Left colon (tissue), 2 donors: ENCODE data around the gene TNFAIP8L1. TPM values are rescaled to one million over a fixed set of nuclear protein-coding genes. Genes with fewer than 3 reads are reported as not detected.
"Not testable (repeated sequence)": the region's sequence is repeated elsewhere in the genome, so short reads cannot be mapped to it uniquely, and the experiment has no call there.

Experiments used
- ATAC-seq: fragments of 200-7000 bp; cut with Tn5 transposase; one replicate; pipeline ENCODE4 v1.9.1; 2020; ENCODE audit warnings: mild to moderate bottlenecking, moderate library complexity
- DNase-seq, 2 donors: peaks; one replicate each; pipeline ENCODE4 v3.0.0-alpha.2; 2020
- intact Hi-C, 2 donors: fragments of 100-400 bp; cut with DNase I in 1 of 2; cut with micrococcal nuclease in 1 of 2; formaldehyde crosslinking; loops; one replicate each; pipeline versions ENCODE4 v1.11.2 to v1.14.0; 2022; cut with DNase I, micrococcal nuclease
- total RNA-seq, 2 donors: library from RNA; stranded (reverse); fragmentation: NEBNext Ultra II Directional; extraction: Animal tissue kit (Norgen Biotek cat#: 25700); gene quantifications; one replicate each; pipeline ENCODE4 v1.2.1, GENCODE V29; 2021
- donor health status: DM: no; HTN: no; CAD: no.
- donor health status: DM: yes; HTN: yes; CAD: no.

TNFAIP8L1 gene
- total RNA-seq, 2 donors from 2014 or later, result 9.0 to 9.4 TPM

DNA sequence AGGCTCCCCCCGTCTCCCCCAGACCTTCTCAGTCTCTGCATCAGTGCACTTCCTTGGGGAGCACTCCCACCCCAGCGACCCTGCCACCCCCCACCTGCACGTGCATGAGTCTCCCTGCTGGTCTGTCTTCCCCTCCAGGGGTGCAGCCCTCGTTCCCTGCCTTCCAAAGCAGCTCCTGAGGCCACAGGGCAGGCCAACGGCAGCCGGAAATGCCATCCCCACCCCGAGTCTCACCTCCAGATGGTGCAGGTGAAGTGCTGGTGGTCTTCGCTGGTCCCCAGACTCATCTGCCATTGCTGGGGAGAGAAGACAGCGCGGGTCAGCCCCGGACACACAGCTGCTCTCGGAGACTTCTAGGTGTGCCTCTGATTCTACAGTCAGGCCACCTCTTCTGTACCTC, 25.3 kb downstream of the TNFAIP8L1 start:
- DNase-seq (no peak), ATAC-seq (no peak)
- intact Hi-C loops, result no loop called here

DNA sequence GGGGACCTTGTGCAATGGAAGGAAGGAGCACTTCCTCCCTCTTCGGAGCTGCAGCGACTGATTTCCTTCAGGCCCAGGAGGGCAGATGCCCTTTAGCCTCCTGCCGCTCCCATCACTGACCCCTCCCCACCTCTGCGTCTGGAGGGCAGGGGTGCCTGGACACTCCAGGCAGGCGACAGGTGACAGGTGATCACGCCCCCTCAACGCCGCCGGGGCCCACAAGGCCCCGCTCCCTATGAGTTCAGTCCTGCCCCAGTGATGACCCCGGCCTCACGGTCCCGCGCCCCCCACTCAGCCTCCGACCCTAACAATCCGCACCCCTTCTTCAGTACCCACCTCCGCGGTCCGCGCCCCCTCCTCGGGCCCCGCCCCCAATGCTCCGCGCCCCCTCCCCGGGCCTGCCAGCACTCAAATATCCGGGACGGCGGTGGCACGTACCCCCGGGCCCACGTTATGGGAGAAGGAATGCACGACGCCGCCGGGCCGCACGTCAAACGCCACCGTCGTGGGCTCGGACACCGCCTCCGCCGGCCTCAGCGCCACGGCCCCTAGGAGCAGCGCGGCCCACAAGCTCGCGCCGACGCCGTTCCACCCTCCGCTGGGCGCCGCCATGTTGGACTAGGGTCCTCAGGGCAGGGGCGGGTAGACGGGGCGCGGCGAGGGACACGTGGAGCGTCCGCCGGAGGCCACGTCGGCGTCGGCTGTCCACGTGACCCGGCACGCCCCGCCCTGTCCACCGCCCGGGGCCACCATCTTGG, 30.6 kb downstream of the TNFAIP8L1 start, which contains the start of gene MYDGF:
Gene MYDGF, minus strand, starts transcription at position 620 of the 758 bp plus-strand sequence. Its CDS starts 8 bp downstream, at position 612.
- ATAC-seq (peak; percentile 97), DNase-seq (peak; percentile 93 to 96)
- intact Hi-C loops, result no loop called here

- DNase-seq (no peak), ATAC-seq (no peak)
- intact Hi-C loops, result no loop called here
These were observed 32.0 kb downstream of the TNFAIP8L1 start for GRCh38 chr19:4671185-4671851.

DNA sequence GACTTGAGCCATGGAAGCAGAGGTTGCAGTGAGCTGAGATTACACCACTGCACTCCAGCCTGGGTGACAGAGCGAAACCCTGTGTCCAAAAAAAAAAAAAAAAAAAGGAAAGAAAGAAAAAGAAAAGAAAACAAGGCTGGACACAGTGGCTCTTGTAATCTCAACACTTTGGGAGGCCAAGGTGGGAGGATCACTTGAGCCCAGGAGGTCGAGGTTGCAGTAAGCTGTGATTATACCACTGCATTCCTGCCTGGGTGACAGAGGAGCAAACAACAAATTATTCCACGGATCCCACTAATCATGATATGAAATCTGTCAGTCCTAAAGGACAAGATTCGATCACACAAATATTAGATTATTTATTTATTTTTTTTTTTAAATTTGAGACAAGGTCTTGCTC, 33.9 kb downstream of the TNFAIP8L1 start:
- no peak for ATAC-seq
- no peak for DNase-seq
- intact Hi-C loops, result no loop called here

- no peak for ATAC-seq
- intact Hi-C loops, result no loop called here
- no peak for DNase-seq
These were observed 34.4 kb downstream of the TNFAIP8L1 start for GRCh38 chr19:4673726-4674125.

- DNase-seq, result no peak
- no peak for ATAC-seq
- intact Hi-C loops, result no loop called here
These were observed 36.0 kb downstream of the TNFAIP8L1 start for GRCh38 chr19:4675346-4675745.

DNA sequence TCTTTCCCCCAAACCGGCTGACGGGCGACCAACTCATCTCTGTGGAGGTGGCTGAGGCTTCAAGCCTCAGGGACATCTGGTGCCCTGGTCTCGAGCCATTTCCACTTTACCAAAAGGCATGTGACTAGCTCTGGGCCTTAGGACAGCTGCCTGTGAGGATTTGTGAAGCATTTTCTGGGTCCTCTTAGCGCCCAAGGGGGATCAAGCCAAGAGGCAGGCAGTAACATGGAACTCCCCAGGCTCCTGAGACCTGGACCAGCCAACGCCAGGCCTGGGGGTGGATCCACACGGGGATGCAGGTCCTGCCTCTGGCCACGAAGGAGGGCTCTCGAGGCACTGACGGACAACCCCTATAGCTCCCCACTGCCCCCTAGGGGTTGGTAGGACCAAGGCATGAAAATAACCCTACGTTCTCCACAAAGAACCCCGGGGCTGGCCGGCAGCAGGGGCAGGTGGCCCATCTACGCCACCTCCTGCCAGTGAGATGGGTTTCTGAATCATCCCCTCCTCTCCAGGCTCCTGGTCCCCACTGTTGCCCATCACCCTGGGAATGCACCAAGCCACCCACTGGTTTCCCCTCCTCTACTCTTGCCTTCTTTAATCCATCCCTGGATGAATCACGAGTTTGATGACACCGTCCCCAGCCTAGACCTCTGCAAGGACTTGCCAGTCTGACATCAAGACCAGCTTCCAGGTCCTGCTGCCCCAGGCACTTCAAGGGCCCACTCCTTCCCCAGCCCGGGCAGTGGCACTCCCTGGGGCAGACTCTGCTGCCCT, 37.8 kb downstream of the TNFAIP8L1 start:
- ATAC-seq, result peak; percentile 52
- peak; percentile 37 to 44 for DNase-seq
- intact Hi-C loops, result no loop called here

- DNase-seq, result peak in 1 of 2 donors; percentile 48
- intact Hi-C loops, result no loop called here
- peak; percentile 55 for ATAC-seq
These were observed 39.8 kb downstream of the TNFAIP8L1 start for GRCh38 chr19:4678881-4679790.

DNA sequence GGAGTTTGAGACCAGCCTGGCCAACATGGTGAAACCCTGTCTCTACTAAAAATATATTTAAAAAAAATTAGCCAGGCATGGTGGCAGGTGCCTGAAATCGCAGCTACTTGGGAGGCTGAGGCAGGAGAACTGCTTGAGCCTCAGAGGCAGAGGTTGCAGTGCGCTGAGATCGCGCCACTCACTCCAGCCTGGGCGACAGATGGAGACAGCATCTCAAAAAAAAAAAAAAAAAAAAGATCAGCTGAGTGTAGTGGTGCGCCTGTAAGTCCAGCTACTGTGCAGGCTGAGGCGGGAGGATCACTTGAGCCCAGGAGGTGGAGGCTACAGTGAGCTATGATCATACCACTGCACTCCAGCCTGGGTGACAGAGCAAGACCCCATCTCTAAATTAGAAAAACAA, 40.7 kb downstream of the TNFAIP8L1 start:
- DNase-seq, ATAC-seq, intact Hi-C loops: not testable (repeated sequence)

DNA sequence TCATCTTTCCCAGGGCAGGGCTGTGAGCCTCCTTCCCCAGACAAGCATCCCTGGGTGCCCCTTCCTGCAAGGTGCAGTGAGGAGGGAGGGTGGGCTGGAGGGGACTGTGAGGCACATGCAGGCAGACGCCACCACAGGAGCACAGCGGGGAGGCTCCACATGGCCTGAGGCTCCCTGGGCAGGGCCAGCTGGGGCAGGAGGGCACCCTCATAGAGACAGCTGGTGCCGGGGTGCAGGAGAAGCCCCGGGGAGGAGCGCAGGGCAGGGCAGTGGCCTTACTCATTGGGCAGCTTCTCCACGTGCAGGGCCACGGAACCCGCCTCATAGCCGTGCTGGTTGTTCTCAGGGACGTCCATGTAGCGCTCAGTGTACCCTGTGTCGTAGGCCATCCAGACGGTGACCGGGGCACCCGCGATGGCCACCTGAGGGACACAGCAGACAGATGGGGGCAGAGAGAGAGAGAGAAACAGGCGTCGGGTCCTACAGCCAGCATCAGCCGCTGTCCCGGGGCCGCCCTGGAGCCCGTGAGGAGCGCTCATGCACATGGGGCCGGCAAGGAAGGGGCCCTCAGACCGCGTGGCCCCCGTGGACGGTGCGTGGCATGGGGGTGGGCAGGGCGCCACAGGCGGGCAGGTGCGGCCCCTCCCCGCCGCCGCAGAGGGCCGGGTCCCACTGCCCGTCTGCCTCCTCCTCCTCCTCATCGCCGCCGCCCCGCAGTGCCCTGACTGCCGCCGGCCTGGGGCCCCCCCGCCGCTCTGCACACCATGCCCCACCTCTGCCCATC, 43.3 kb downstream of the TNFAIP8L1 start:
- ATAC-seq, result no peak

GRCh38 chr19:4684312-4685095, 45.2 kb downstream of the TNFAIP8L1 start:
- intact Hi-C loops, result no loop called here
- DNase-seq (no peak), ATAC-seq (no peak)

More for the DNA sequence above, 43.3 kb downstream of the TNFAIP8L1 start:
- DNase-seq, result no peak
- intact Hi-C loops, result no loop called here

DNA sequence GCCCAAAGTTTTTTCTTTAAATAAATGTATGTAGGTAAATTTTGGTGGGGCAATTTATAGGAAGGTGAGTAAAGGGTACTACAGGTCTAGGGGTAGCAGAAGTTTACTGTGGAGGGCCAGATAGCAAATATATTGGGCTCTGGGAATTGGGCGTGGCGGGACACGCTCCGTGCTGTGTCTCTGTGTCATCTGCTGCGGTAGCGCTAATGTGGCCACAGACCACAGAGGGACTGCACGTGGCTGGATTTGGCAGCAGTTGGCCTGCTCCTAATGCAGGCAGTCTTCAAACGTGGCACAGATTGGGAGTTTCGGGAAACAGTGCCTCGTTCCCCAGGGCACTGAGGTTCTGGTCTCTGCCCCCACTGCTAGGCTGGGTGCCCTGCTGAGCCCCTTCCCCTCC, 47.4 kb downstream of the TNFAIP8L1 start:
- ATAC-seq (no peak), DNase-seq (no peak)
- intact Hi-C loops, result no loop called here

- DNase-seq (no peak), ATAC-seq (no peak)
- intact Hi-C loops, result no loop called here
These were observed 48.1 kb downstream of the TNFAIP8L1 start for GRCh38 chr19:4687396-4687795.

DNA sequence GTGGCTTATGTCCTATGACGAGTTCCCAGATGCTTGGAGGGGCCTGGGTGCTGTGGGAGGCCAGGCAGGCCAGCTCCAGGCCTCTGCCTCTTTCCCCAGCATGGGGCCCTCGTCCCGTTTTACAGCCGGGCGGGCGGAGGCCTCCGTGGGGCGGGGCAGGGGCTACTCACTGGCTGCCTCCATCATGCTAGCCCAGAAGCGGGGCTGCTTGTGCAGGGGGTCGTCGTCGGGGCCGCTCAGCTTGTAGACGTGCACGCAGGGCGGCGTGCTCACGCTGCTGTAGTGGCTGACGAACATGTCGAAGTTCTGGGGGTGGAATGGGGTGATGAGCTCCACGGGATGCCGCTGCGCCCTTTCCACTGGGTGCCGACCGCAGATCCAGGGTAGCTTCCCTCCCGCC, 49.3 kb downstream of the TNFAIP8L1 start:
- no peak for DNase-seq
- ATAC-seq, result peak; percentile 19
- intact Hi-C loops, result no loop called here

DNA sequence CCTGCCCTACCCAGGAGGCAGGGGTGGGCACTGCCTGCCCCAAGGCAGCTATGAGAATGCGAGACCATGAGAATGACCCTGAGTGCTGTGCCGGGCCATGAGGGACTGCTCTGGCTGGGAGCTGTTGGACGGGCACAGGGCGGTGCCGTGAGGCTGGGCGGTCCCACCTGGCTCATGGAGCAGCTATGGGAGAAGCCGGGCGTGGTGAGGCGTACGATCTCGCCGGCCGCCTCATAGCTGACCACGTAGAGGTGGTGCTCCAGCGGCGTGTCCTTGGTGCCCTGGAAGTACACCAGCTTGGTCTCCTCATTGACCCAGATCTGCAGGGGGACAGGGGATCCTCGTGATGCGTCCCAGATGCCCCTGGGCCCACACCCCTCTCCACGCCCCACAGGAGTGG, 50.1 kb downstream of the TNFAIP8L1 start:
- no peak for ATAC-seq
- intact Hi-C loops, result no loop called here
- no peak for DNase-seq

GRCh38 chr19:4690361-4690760, 51.0 kb downstream of the TNFAIP8L1 start:
- DNase-seq (no peak), ATAC-seq (no peak)
- intact Hi-C loops, result no loop called here

DNA sequence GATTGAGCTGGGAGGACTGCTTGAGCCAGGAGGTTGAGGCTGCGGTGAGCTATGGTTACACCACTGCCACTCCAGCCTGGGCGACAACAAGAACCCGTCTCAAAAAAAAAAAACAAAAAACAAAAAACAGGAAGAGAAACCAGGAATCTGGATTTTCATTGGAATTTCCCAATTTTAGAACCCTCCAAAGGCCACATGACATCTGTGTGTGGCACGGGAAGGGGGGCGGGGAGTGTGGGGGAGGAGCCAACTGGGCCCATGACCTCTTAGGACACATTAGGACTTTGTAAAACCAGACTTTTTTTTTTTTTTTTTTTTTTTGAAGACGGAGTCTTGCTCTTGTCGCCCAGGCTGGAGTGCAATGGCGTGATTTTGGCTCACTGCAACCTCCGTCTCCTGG, 52.1 kb downstream of the TNFAIP8L1 start:
- intact Hi-C loops, result no loop called here
- DNase-seq (peak in 1 of 2 donors; percentile 35), ATAC-seq (no peak)
